GM12873 (cell line): ENCODE data around the gene FHIT.

Experiments used
- CTCF ChIP-seq: IDR thresholded peaks from 2 replicates; pipeline ENCODE4 v1.5.1; 2012; ENCODE audit warnings: low read depth, mild to moderate bottlenecking, moderate library complexity, low read length, control low read depth; ENCODE audit not compliant: insufficient read depth; ENCODE audit errors: missing control alignments

The FHIT gene

GRCh38 chr3:60427109-60427508 lies 824.1 kb downstream of the FHIT start:
- no peak for TF ChIP-seq CTCF

- TF ChIP-seq CTCF = no peak
These were observed 826.3 kb downstream of the FHIT start for GRCh38 chr3:60424942-60425341.

- no peak for TF ChIP-seq CTCF
These were observed 827.2 kb downstream of the FHIT start for GRCh38 chr3:60424034-60424433.

GRCh38 chr3:60423556-60423955 lies 827.7 kb downstream of the FHIT start:
- TF ChIP-seq CTCF = no peak

- TF ChIP-seq CTCF = no peak
These were observed 829.4 kb downstream of the FHIT start for GRCh38 chr3:60421749-60422446.

- no peak for TF ChIP-seq CTCF
These were observed 833.7 kb downstream of the FHIT start for GRCh38 chr3:60417576-60417975.

GRCh38 chr3:60414011-60414410 lies 837.2 kb downstream of the FHIT start:
- no peak for TF ChIP-seq CTCF
